Frontal cortex (tissue), 4 donors: ENCODE data around the gene ZNF644. TPM values are rescaled to one million over a fixed set of nuclear protein-coding genes. Genes with fewer than 3 reads are reported as not detected.

Source experiments
- DNase-seq, 2 donors: peaks; one replicate each; pipeline ENCODE4 v3.0.0; 2012; ENCODE audit warnings: low spot score in 2 of 2
- FAIRE-seq: peaks from 2 replicates; lab custom pipeline; 2012; peaks lifted over from hg19 to GRCh38; lab: Jason Lieb, UNC
- total RNA-seq: library from RNA; depleted of rRNA; stranded (reverse); fragments of >200 nt; gene quantifications from one replicate; pipeline ENCODE4 v1.2.3, GENCODE V29; 2014
- donor health status: control.
- donor health status: control.
- donor health status: control.

The ZNF644 gene
- total RNA-seq, 1 donor from 2014 or later: 281 TPM

GRCh38 chr1:90993245-90993644 lies 28.6 kb downstream of the ZNF644 start:
- no peak for FAIRE-seq
- DNase-seq: no peak

GRCh38 chr1:90990779-90991178 lies 31.1 kb downstream of the ZNF644 start:
- DNase-seq: no peak
- no peak for FAIRE-seq

- FAIRE-seq: no peak
Measured at GRCh38 chr1:90989990-90990389, 31.8 kb downstream of the ZNF644 start.

GRCh38 chr1:90989302-90989701 lies 32.5 kb downstream of the ZNF644 start:
- FAIRE-seq: no peak
- DNase-seq: no peak

More at GRCh38 chr1:90989990-90990389, 31.8 kb downstream of the ZNF644 start:
- DNase-seq: no peak

GRCh38 chr1:90987841-90988240 lies 34.0 kb downstream of the ZNF644 start:
- DNase-seq: no peak
- FAIRE-seq: no peak

- FAIRE-seq (no peak), DNase-seq (no peak)
Measured at GRCh38 chr1:90986953-90987352, 34.9 kb downstream of the ZNF644 start.

- no peak for FAIRE-seq
- DNase-seq: no peak
Measured at GRCh38 chr1:90977522-90977921, 44.3 kb downstream of the ZNF644 start.

GRCh38 chr1:90973897-90974798 lies 47.7 kb downstream of the ZNF644 start:
- FAIRE-seq (no peak), DNase-seq (no peak)

GRCh38 chr1:90970208-90970607 lies 51.6 kb downstream of the ZNF644 start:
- FAIRE-seq (no peak), DNase-seq (no peak)

- no peak for FAIRE-seq
- DNase-seq: no peak
Measured at GRCh38 chr1:90969241-90969640, 52.6 kb downstream of the ZNF644 start.

- FAIRE-seq: no peak
Measured at GRCh38 chr1:90964444-90965035, 57.3 kb downstream of the ZNF644 start.

GRCh38 chr1:90963651-90964050 lies 58.2 kb downstream of the ZNF644 start:
- DNase-seq: no peak
- no peak for FAIRE-seq

More at GRCh38 chr1:90964444-90965035, 57.3 kb downstream of the ZNF644 start:
- no peak for DNase-seq

GRCh38 chr1:90963236-90963635 lies 58.6 kb downstream of the ZNF644 start:
- no peak for DNase-seq
- no peak for FAIRE-seq

GRCh38 chr1:90959352-90960206 lies 62.3 kb downstream of the ZNF644 start:
- FAIRE-seq (no peak), DNase-seq (no peak)

- no peak for FAIRE-seq
- no peak for DNase-seq
Measured at GRCh38 chr1:90957497-90957896, 64.3 kb downstream of the ZNF644 start.

- DNase-seq (no peak), FAIRE-seq (no peak)
Measured at GRCh38 chr1:90955769-90956168, 66.1 kb downstream of the ZNF644 start.

- FAIRE-seq (no peak), DNase-seq (no peak)
Measured at GRCh38 chr1:90952906-90953305, 68.9 kb downstream of the ZNF644 start.

- no peak for DNase-seq
- no peak for FAIRE-seq
Measured at GRCh38 chr1:90951009-90951408, 70.8 kb downstream of the ZNF644 start.

GRCh38 chr1:90948301-90948700 lies 73.5 kb downstream of the ZNF644 start:
- FAIRE-seq: no peak

GRCh38 chr1:90946630-90947029 lies 75.2 kb downstream of the ZNF644 start:
- DNase-seq: no peak
- no peak for FAIRE-seq

More at GRCh38 chr1:90948301-90948700, 73.5 kb downstream of the ZNF644 start:
- DNase-seq: no peak
